ENCODE data around the gene RBBP5. TPM values are rescaled to one million over a fixed set of nuclear protein-coding genes. Genes with fewer than 3 reads are reported as not detected.

The RBBP5 gene
- total RNA-seq, 4 donors from 2014 or later = 11.8 to 18.1 (median 15.9) TPM

DNA sequence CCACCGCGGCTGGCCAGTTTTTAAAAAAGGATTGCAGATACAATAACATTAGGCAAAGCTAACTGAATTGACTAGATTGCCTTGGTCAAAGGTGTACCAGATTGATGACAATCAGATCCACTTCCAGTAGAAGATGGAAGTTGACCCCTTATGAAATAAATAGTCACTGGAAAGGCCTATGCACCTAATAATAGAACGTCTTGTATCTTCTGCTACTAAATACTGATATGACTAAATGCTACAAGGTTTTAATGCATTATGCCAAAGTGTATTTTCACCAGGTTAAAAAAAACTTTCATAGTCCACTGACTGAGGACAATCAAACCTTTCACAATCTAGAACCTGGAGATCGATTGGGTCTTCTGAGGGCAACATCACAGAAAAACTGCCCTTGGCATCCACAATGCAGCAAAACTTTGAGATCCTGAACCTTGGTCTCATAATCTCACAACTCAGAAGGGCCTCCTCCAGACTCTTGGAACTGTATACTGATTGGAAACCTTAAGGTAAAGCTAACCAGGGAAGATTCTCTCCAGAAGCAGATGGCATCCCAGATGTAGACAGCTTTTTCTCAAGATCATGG lies 7.8 kb upstream of the RBBP5 start:
- ATAC-seq = no peak
- TF ChIP-seq, protein P1, sequence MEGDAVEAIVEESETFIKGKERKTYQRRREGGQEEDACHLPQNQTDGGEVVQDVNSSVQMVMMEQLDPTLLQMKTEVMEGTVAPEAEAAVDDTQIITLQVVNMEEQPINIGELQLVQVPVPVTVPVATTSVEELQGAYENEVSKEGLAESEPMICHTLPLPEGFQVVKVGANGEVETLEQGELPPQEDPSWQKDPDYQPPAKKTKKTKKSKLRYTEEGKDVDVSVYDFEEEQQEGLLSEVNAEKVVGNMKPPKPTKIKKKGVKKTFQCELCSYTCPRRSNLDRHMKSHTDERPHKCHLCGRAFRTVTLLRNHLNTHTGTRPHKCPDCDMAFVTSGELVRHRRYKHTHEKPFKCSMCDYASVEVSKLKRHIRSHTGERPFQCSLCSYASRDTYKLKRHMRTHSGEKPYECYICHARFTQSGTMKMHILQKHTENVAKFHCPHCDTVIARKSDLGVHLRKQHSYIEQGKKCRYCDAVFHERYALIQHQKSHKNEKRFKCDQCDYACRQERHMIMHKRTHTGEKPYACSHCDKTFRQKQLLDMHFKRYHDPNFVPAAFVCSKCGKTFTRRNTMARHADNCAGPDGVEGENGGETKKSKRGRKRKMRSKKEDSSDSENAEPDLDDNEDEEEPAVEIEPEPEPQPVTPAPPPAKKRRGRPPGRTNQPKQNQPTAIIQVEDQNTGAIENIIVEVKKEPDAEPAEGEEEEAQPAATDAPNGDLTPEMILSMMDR (IDR thresholded peaks at IDR 0.05) = no peak
- TF ChIP-seq EP300 (IDR thresholded peaks at IDR 0.05) = no peak
- TF ChIP-seq POLR2AphosphoS5 (IDR thresholded peaks at IDR 0.05) = no peak
- TF ChIP-seq POLR2A (IDR thresholded peaks at IDR 0.05) = no peak
- 53 to 57% methylated on average over 2 of the region's 4 CpGs for WGBS, 2 donors (ENCODE audit: low coverage in 1 of 2)
- Histone ChIP-seq H3K36me3 (no peaks in the 10 kb centered on the region), H3K27me3 (peaks cover 3% of the 10 kb centered on the region), H3K9me3 (no peaks in the 10 kb centered on the region), H3K4me3 (no peak overlapping the region), H3K27ac (no peak overlapping the region), H3K4me1 (no peaks in the 10 kb centered on the region)

DNA sequence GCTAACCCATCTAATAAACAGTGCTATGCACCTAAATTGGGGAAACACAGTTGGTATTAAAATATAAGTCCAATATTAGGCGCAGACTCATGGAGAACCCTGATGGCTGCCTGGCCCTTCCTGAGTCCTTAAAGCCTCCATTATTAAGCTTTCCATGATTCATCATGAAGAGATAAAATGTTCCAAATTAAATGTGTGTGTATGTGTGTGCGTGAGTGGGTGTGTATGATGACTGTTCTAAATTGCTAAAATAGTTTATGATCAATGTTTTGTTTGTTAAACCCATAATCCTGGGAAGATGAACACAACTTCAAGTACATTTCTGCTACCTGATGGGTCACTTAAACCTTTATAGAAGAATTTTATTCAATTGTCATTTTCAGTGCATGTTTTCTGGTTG lies 6.3 kb upstream of the RBBP5 start:
- TF ChIP-seq, protein P1 (IDR thresholded peaks at IDR 0.05) = no peak
- TF ChIP-seq POLR2A (IDR thresholded peaks at IDR 0.05) = no peak
- TF ChIP-seq POLR2AphosphoS5 (IDR thresholded peaks at IDR 0.05) = no peak
- no peak for TF ChIP-seq EP300 (IDR thresholded peaks at IDR 0.05)
- no peak for ATAC-seq
- Histone ChIP-seq H3K36me3 (no peaks in the 10 kb centered on the region), H3K9me3 (no peaks in the 10 kb centered on the region), H3K27me3 (peaks cover 3% of the 10 kb centered on the region), H3K4me3 (no peak overlapping the region), H3K4me1 (peaks cover 0 to 1% (median 0%) of the 10 kb centered on the region in 3 donors), H3K27ac (no peak overlapping the region)
- 81 to 100% methylated on average over 2 of the region's 2 CpGs for WGBS, 2 donors (ENCODE audit: low coverage in 1 of 2)

DNA sequence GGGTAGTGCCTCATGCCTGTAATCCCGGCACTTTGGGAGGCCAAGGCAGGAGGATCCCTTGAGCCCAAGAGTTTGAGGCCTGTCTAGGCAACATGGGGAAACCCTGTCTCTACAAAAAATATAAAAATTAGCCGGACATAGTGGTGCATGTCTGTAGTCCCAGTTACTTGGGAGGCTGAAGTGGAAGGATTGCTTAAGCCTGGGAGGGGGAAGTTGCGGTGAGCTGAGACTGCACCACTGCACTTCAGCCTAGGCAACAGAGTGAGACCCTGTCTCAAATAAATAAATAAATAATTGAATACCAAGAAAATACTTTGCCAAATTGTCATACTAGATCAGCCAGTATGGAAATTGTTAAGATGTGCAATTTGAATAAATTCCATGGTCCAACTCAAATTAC lies 5.9 kb upstream of the RBBP5 start:
- H3K4me3 ChIP-seq = no peak overlapping the region
- ATAC-seq = no peak
- H3K4me1 ChIP-seq = peaks cover 0 to 5% (median 4%) of the 10 kb centered on the region in 3 donors
- TF ChIP-seq POLR2A (IDR thresholded peaks at IDR 0.05) = no peak
- no peak for TF ChIP-seq POLR2AphosphoS5 (IDR thresholded peaks at IDR 0.05)
- TF ChIP-seq, protein P1 (IDR thresholded peaks at IDR 0.05) = no peak
- TF ChIP-seq EP300 (IDR thresholded peaks at IDR 0.05) = no peak
- H3K36me3 ChIP-seq = no peaks in the 10 kb centered on the region
- no peaks in the 10 kb centered on the region for H3K9me3 ChIP-seq
- H3K27me3 ChIP-seq = peaks cover 3% of the 10 kb centered on the region
- WGBS, 2 donors (ENCODE audit: low coverage in 1 of 2) = 89% methylated on average over 3 of the region's 3 CpGs
- H3K27ac ChIP-seq = no peak overlapping the region

DNA sequence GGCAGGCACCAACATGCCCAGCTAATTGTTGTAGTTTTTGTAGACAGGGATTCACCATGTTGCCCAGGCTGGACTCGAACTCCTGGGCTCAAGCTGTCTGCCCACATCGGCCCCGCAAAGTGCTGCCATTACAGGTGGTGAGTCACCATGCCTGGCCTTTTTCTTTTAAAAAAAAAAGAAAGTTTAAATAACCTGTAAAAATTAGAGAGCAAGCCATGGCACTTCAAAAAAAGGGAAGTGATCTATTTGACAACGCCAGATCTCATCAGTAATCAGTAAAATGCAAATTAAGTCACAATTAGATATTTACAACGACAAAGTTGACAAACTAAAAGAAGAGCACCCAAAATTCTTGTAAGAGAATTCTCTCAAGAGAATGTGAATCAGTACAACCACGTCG lies 2.9 kb upstream of the RBBP5 start:
- 68 to 75% methylated on average over 4 of the region's 7 CpGs for WGBS, 2 donors (ENCODE audit: low coverage in 1 of 2)
- H3K36me3 ChIP-seq = no peaks in the 10 kb centered on the region
- no peak overlapping the region for H3K4me3 ChIP-seq
- no peaks in the 10 kb centered on the region for H3K27me3 ChIP-seq
- TF ChIP-seq POLR2AphosphoS5 (IDR thresholded peaks at IDR 0.05) = no peak
- no peak for TF ChIP-seq EP300 (IDR thresholded peaks at IDR 0.05)
- TF ChIP-seq POLR2A (IDR thresholded peaks at IDR 0.05) = no peak
- TF ChIP-seq, protein P1 (IDR thresholded peaks at IDR 0.05) = no peak
- no peak overlapping the region for H3K27ac ChIP-seq
- no peaks in the 10 kb centered on the region for H3K9me3 ChIP-seq
- H3K4me1 ChIP-seq = peaks cover 14 to 24% (median 15%) of the 10 kb centered on the region in 3 donors
- no peak for ATAC-seq

DNA sequence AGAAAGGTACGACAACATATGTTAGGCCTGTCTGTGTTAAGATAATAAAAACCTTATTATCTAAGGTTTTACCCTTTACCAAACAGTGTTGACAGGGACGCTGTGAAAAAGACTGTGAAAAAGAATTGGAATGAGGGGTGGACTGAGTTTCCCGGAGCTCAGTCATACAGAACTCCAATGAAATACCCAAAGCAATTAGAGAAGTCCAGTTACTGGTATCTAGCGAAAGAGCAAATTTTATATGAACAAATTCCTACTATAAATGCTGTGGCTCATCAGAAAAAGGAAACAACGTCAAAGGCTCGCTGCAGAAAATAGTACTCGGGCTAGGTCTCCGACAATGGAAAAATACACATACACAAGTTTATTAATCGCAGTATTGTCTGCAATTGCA lies 708 bp upstream of the RBBP5 start:
- peaks cover 0 to 11% of the 10 kb centered on the region in 2 donors for H3K36me3 ChIP-seq
- 26 to 36% methylated on average over 9 of the region's 9 CpGs for WGBS, 2 donors (ENCODE audit: low coverage in 1 of 2)
- ATAC-seq = no peak

More for the DNA sequence above, 708 bp upstream of the RBBP5 start:
- Histone ChIP-seq H3K4me3 (peak overlapping the region; percentile 59 to 65), H3K9me3 (no peaks in the 10 kb centered on the region), H3K27ac (peak overlapping the region; percentile 51 to 90 (median 88)), H3K27me3 (no peaks in the 10 kb centered on the region), H3K4me1 (peaks cover 15 to 33% (median 15%) of the 10 kb centered on the region in 3 donors)
- no peak for TF ChIP-seq POLR2AphosphoS5 (IDR thresholded peaks at IDR 0.05)
- TF ChIP-seq, protein P1 (IDR thresholded peaks at IDR 0.05) = peak in 1 of 4 experiments; percentile 1
